Measurements from ENCODE around the gene SLC6A13. TPM values are rescaled to one million over a fixed set of nuclear protein-coding genes. Genes with fewer than 3 reads are reported as not detected.

The SLC6A13 gene
- total RNA-seq, 2 donors from 2014 or later: 2.6 to 3.3 TPM

DNA sequence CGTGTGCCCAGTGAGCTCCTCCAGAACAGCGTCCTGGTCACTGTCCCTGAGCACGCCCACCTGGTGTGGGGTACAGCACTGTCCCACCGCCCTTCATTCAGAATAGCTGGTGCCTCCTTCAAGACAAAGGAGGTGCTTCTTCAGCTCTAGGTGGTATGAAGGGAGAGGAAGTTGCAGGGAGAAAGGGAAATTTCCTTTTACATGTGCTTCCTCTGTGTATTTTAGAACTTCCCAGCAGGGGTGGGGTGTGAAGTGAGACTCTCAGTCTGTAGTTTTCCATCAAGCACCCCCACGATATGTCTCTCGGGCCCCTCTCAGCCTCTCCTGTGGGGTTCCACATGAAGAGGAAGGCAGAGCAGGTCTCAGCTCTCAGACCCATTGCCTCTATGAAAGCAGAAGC, 47.5 kb downstream of the SLC6A13 start:
- peaks cover 34% of the 10 kb centered on the region for H3K27me3 Mint-ChIP-seq (ENCODE audit: low read depth)
- H3K9me3 Mint-ChIP-seq: no peaks in the 10 kb centered on the region
- no peaks in the 10 kb centered on the region for H3K36me3 Mint-ChIP-seq (ENCODE audit: insufficient read depth in 2 of 2)
- no peak for ATAC-seq (replicated peaks in 1 of 2)
- DNase-seq: no peak
- H3K4me3 Mint-ChIP-seq: no peak overlapping the region
- no peak overlapping the region for H3K27ac Mint-ChIP-seq
- no peaks in the 10 kb centered on the region for H3K4me1 Mint-ChIP-seq (ENCODE audit: low read depth)

DNA sequence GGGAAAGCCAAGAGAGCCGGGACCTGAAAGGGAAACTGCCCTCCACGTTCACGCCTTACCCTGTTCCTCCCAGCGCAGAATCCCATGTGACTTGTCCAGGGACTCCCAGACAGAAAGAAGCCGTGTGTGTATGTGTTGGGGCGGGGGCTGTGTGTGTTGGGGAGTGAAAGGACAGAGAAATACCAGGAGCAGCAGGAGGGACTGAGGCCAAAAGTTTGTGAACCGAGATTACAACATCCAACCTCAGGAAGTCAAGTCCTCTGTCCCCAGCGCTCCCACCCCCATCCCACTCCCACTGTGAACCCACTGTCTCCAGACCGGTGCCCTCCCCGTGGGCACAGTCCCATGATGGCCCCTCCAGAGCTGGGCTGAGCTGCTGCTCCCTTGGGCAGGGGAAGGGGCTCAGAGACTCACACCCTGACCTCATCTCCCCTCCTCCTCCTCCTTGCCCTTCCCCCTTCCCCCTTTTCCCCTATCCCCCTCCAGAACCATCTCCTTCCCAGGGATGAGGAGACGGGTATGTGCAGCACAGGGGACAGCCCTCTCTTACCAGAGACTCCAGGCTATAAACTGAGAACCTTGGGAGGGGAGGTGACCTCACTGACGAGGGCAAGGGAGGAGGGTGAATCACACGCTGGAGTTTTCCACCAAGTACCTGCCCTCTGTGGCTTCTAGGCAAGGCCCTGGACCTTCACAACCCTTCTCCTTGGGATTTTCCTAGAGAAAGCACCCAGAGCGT, 48.5 kb downstream of the SLC6A13 start, which contains the start of gene SLC6A12:
Gene SLC6A12, minus strand, starts transcription at position 155 of the 739 bp plus-strand sequence. CDS start 4,171 bp downstream, outside the sequence.
- H3K4me1 Mint-ChIP-seq (ENCODE audit: low read depth): no peaks in the 10 kb centered on the region
- ATAC-seq (replicated peaks in 1 of 2): no peak
- no peaks in the 10 kb centered on the region for H3K9me3 Mint-ChIP-seq
- DNase-seq: no peak
- H3K27me3 Mint-ChIP-seq (ENCODE audit: low read depth): peaks cover 44% of the 10 kb centered on the region
- no peaks in the 10 kb centered on the region for H3K36me3 Mint-ChIP-seq (ENCODE audit: insufficient read depth in 2 of 2)
- no peak within 1 kb of the TSS for H3K4me3 Mint-ChIP-seq
- H3K27ac Mint-ChIP-seq: no peak within 1 kb of the TSS

DNA sequence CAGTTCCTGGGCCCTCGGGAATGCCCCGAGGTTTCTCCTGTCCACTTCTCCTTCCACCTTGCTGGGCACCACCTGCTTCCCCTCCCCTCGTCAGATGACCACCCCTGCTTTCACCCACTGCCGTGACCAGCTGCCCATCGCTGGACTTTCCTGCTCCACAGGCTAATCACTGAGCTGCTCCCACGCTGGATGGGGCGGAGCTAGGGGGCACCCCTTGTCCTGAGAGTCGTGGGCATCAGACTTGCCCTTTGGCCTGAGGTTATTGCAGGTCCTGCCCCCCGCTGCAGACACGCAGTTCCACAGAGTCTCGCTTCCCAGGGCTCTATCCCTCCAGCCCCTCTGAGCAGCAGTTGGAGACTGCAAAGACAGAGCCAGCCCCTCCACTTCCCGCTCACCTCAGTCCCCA, 49.1 kb downstream of the SLC6A13 start:
- Mint-ChIP-seq H3K27me3 (ENCODE audit: low read depth) (peaks cover 49% of the 10 kb centered on the region), H3K4me3 (no peak overlapping the region)

DNA sequence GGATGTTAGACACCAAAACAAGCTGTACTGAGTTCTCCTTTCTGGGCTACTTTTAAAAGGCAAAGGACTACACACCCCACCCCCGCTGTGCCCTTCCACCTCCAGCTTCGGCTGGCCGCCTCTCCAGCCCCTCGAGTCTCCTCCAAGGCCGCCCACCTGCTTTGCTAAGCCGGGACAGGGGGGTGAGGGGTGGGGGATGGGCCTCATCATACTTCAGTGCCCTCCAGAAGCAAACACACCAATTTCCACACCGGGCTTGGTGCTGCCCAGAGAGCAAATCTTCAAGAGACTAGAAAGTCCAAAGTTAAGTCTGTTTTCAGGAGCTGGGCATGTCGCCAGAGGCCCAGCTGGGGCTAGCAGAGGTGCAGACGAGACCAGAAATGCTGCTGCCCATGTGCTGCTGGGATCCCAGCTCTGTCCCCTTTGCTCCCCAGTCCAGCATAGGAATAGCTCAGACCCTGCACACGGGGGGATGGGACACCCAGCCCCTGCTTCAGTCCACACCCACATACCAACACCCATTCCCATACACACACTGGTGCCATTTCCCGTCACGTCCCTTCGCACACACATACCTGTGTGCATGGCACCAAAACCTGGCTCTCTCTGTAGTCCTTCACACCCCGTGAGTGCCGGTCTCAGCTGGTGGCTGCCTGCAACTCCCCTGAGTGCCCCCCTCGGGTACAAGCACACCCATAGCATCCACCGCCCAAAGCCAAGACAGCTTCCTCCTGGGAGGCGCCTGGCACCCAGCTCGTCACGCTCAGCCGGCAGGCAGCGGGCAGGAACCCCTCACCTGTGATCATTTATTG, 49.7 kb downstream of the SLC6A13 start:
- no peak overlapping the region for H3K27ac Mint-ChIP-seq
- no peak overlapping the region for H3K4me3 Mint-ChIP-seq
- H3K36me3 Mint-ChIP-seq (ENCODE audit: insufficient read depth in 2 of 2): no peaks in the 10 kb centered on the region
- no peak for DNase-seq
- peaks cover 49% of the 10 kb centered on the region for H3K27me3 Mint-ChIP-seq (ENCODE audit: low read depth)
- H3K4me1 Mint-ChIP-seq (ENCODE audit: low read depth): no peaks in the 10 kb centered on the region
- H3K9me3 Mint-ChIP-seq: no peaks in the 10 kb centered on the region
- no peak for ATAC-seq (replicated peaks in 1 of 2)

More for the DNA sequence above, 49.1 kb downstream of the SLC6A13 start:
- Mint-ChIP-seq H3K27ac (no peak overlapping the region), H3K4me1 (ENCODE audit: low read depth) (no peaks in the 10 kb centered on the region), H3K9me3 (no peaks in the 10 kb centered on the region), H3K36me3 (ENCODE audit: insufficient read depth in 2 of 2) (no peaks in the 10 kb centered on the region)
- ATAC-seq (replicated peaks in 1 of 2) (no peak), DNase-seq (no peak)

DNA sequence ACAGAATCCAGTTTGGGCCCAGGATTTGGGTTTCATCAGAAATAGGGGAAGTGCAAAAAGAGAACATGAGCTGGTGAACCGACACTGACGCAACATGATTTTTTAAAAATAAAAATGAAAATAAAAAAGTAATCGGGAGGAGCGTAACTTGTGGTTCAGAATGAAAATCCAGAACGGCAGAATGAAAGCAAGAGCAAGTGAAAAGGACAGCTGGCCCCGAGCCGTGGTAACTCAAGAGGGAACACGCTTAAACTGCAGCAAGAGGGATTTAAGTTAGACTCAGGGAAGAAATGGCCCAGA, 50.3 kb downstream of the SLC6A13 start:
- DNase-seq (no peak), ATAC-seq (replicated peaks in 1 of 2) (no peak)
- Mint-ChIP-seq H3K4me3 (no peak overlapping the region), H3K27me3 (ENCODE audit: low read depth) (peaks cover 49% of the 10 kb centered on the region), H3K36me3 (ENCODE audit: insufficient read depth in 2 of 2) (no peaks in the 10 kb centered on the region), H3K27ac (no peak overlapping the region), H3K4me1 (ENCODE audit: low read depth) (no peaks in the 10 kb centered on the region), H3K9me3 (no peaks in the 10 kb centered on the region)

- ATAC-seq (replicated peaks in 1 of 2) (no peak), DNase-seq (no peak)
- no peaks in the 10 kb centered on the region for H3K9me3 Mint-ChIP-seq
- no peaks in the 10 kb centered on the region for H3K36me3 Mint-ChIP-seq (ENCODE audit: insufficient read depth in 2 of 2)
- no peak overlapping the region for H3K4me3 Mint-ChIP-seq
- H3K27me3 Mint-ChIP-seq (ENCODE audit: low read depth): peaks cover 44% of the 10 kb centered on the region
- no peaks in the 10 kb centered on the region for H3K4me1 Mint-ChIP-seq (ENCODE audit: low read depth)
- H3K27ac Mint-ChIP-seq: no peak overlapping the region
Observed at GRCh38 chr12:211639-212414, 50.8 kb downstream of the SLC6A13 start.

GRCh38 chr12:211142-211465, 51.5 kb downstream of the SLC6A13 start:
- DNase-seq (no peak), ATAC-seq (replicated peaks in 1 of 2) (no peak)
- Mint-ChIP-seq H3K9me3 (no peaks in the 10 kb centered on the region), H3K4me1 (ENCODE audit: low read depth) (no peaks in the 10 kb centered on the region), H3K36me3 (ENCODE audit: insufficient read depth in 2 of 2) (no peaks in the 10 kb centered on the region), H3K27ac (no peak overlapping the region), H3K4me3 (no peak overlapping the region), H3K27me3 (ENCODE audit: low read depth) (peaks cover 49% of the 10 kb centered on the region)

- Mint-ChIP-seq H3K4me3 (no peak overlapping the region), H3K4me1 (ENCODE audit: low read depth) (no peaks in the 10 kb centered on the region), H3K27ac (no peak overlapping the region), H3K27me3 (ENCODE audit: low read depth) (peaks cover 55% of the 10 kb centered on the region), H3K36me3 (ENCODE audit: insufficient read depth in 2 of 2) (no peaks in the 10 kb centered on the region), H3K9me3 (no peaks in the 10 kb centered on the region)
- DNase-seq (no peak), ATAC-seq (replicated peaks in 1 of 2) (no peak)
Observed at GRCh38 chr12:210277-211141, 52.1 kb downstream of the SLC6A13 start.

DNA sequence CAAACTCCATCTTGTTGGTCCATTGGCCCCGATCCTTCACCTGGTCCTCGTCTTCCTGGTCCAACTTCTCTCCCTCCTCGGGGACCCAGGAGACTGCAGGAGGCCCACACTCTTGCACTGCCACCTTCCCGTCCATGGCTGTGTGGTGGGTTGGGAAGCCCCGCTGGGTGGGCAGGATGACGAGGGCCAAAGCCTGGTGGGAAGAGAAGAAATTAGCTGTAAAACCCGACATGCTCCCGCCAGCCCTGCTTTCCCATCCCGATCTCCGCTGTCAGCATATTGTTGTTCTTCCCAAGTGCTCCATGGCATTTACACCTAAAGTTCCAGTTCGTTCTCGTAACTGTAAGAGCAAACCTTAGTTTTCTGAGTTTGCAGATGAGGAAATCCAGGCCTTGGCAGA, 52.8 kb downstream of the SLC6A13 start:
- H3K27me3 Mint-ChIP-seq (ENCODE audit: low read depth): peaks cover 61% of the 10 kb centered on the region
- no peak for DNase-seq

GRCh38 chr12:209246-209645, 53.4 kb downstream of the SLC6A13 start:
- H3K36me3 Mint-ChIP-seq (ENCODE audit: insufficient read depth in 2 of 2): no peaks in the 10 kb centered on the region
- H3K4me3 Mint-ChIP-seq: no peak overlapping the region
- no peak for ATAC-seq (replicated peaks in 1 of 2)
- DNase-seq: no peak
- no peaks in the 10 kb centered on the region for H3K4me1 Mint-ChIP-seq (ENCODE audit: low read depth)
- H3K9me3 Mint-ChIP-seq: no peaks in the 10 kb centered on the region
- peaks cover 67% of the 10 kb centered on the region for H3K27me3 Mint-ChIP-seq (ENCODE audit: low read depth)
- H3K27ac Mint-ChIP-seq: no peak overlapping the region

More for the DNA sequence above, 52.8 kb downstream of the SLC6A13 start:
- no peak for ATAC-seq (replicated peaks in 1 of 2)
- Mint-ChIP-seq H3K27ac (no peak overlapping the region), H3K9me3 (no peaks in the 10 kb centered on the region), H3K36me3 (ENCODE audit: insufficient read depth in 2 of 2) (no peaks in the 10 kb centered on the region), H3K4me3 (no peak overlapping the region), H3K4me1 (ENCODE audit: low read depth) (no peaks in the 10 kb centered on the region)

- H3K9me3 Mint-ChIP-seq: no peaks in the 10 kb centered on the region
- no peaks in the 10 kb centered on the region for H3K4me1 Mint-ChIP-seq (ENCODE audit: low read depth)
- no peak for DNase-seq
- H3K27me3 Mint-ChIP-seq (ENCODE audit: low read depth): peaks cover 70% of the 10 kb centered on the region
- H3K4me3 Mint-ChIP-seq: no peak overlapping the region
- no peak for ATAC-seq (replicated peaks in 1 of 2)
- H3K27ac Mint-ChIP-seq: no peak overlapping the region
- no peaks in the 10 kb centered on the region for H3K36me3 Mint-ChIP-seq (ENCODE audit: insufficient read depth in 2 of 2)
Observed at GRCh38 chr12:208813-209212, 53.8 kb downstream of the SLC6A13 start.

DNA sequence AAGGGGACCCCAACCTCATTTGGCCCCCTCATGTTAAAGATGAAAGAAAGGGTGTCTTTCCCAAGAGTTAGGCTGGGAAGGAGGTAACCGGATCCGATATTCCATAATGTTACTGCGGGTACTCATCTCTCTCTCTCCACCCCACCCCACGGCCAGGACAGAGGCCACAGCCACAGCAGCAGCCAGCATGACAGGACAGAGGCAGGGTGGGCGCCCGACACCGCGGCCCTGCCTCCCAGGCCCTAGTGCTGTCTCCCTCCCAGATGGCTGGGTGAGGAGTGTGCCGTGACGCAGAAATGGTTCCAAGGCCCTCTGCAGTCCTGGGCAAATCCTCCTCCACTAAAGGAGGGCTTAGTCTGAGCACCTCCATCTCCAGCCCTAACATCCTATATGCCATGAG, 54.8 kb downstream of the SLC6A13 start:
- Mint-ChIP-seq H3K9me3 (no peaks in the 10 kb centered on the region), H3K27me3 (ENCODE audit: low read depth) (peaks cover 61% of the 10 kb centered on the region), H3K4me1 (ENCODE audit: low read depth) (no peaks in the 10 kb centered on the region), H3K36me3 (ENCODE audit: insufficient read depth in 2 of 2) (no peaks in the 10 kb centered on the region), H3K4me3 (no peak overlapping the region), H3K27ac (no peak overlapping the region)
- ATAC-seq (replicated peaks in 1 of 2) (no peak), DNase-seq (no peak)
